GM12801 (cell line): ENCODE measurements around the gene LRRC8E.

Source experiments
- CTCF ChIP-seq: IDR thresholded peaks from one replicate; pipeline ENCODE4 v1.5.1; 2011; ENCODE audit warnings: control low read depth; ENCODE audit not compliant: insufficient read length; ENCODE audit errors: extremely low read depth

LRRC8E gene

GRCh38 chr19:7900931-7901330 lies 12.6 kb downstream of the LRRC8E start:
- no peak for TF ChIP-seq CTCF

- TF ChIP-seq CTCF = no peak
These were observed 13.0 kb downstream of the LRRC8E start for GRCh38 chr19:7901337-7901736.

- no peak for TF ChIP-seq CTCF
These were observed 14.5 kb downstream of the LRRC8E start for GRCh38 chr19:7902796-7903243.

GRCh38 chr19:7903244-7904073 lies 15.1 kb downstream of the LRRC8E start, which contains the start of gene MAP2K7:
MAP2K7 (plus strand) TSS chr19:7903877; CDS start chr19:7903945, 68 bp downstream.
- TF ChIP-seq CTCF = no peak

GRCh38 chr19:7904074-7905020 lies 16.0 kb downstream of the LRRC8E start:
- TF ChIP-seq CTCF = no peak

GRCh38 chr19:7905268-7905667 lies 17.0 kb downstream of the LRRC8E start:
- TF ChIP-seq CTCF = no peak

- TF ChIP-seq CTCF = no peak
These were observed 17.5 kb downstream of the LRRC8E start for GRCh38 chr19:7905859-7906258.
